Hematopoietic multipotent progenitor cell treated with erythropoietin and hydrocortisone succinate and interleukin-3 and kit ligand, for 17 days (in vitro differentiated cells): ENCODE results near the gene MFGE8.

Experiments
- DNase-seq: peaks from one replicate; pipeline ENCODE4 v3.0.0-alpha.2; 2015; ENCODE audit warnings: low spot score

MFGE8 gene

GRCh38 chr15:88872106-88872505, 41.1 kb downstream of the MFGE8 start:
- no peak for DNase-seq

GRCh38 chr15:88871313-88871712, 41.9 kb downstream of the MFGE8 start:
- DNase-seq = no peak

- no peak for DNase-seq
Observed at GRCh38 chr15:88866295-88866881, 46.8 kb downstream of the MFGE8 start.

GRCh38 chr15:88865498-88866099, 47.6 kb downstream of the MFGE8 start:
- DNase-seq = no peak

- DNase-seq = no peak
Observed at GRCh38 chr15:88864861-88865497, 48.2 kb downstream of the MFGE8 start.

- no peak for DNase-seq
Observed at GRCh38 chr15:88863412-88863811, 49.8 kb downstream of the MFGE8 start.

GRCh38 chr15:88860212-88860611, 53.0 kb downstream of the MFGE8 start:
- no peak for DNase-seq

- no peak for DNase-seq
Observed at GRCh38 chr15:88859550-88859949, 53.6 kb downstream of the MFGE8 start.

GRCh38 chr15:88858934-88859333, 54.2 kb downstream of the MFGE8 start:
- DNase-seq = no peak

GRCh38 chr15:88852476-88852875, 60.7 kb downstream of the MFGE8 start:
- no peak for DNase-seq

- DNase-seq = no peak
Observed at GRCh38 chr15:88849376-88850072, 63.7 kb downstream of the MFGE8 start.
